ENCODE data around the gene PLCB4. TPM values are rescaled to one million over a fixed set of nuclear protein-coding genes. Genes with fewer than 3 reads are reported as not detected.

The PLCB4 gene
- total and polyA plus RNA-seq, 7 donors: 9.7 to 21.0 (median 12.4) TPM

DNA sequence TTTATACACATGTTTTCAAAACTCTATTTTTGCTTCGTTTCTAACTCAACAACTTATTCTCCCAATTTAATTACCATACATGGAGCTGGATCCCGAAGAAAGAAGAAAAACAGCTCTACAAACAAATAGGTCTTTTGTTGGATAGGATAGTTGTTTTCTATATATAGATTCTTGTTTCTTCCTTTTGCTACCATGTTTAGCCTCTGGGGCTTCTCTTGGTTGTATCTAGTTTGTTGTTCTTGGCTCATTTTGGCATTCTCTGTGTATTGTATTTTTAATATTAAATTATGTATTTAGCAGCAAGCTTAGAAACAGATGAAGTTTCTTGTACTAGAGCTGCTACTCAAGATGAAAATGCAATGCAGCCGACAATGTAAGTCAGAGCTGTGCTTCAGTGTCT lies 60.9 kb downstream of the PLCB4 start:
- no peaks in the 10 kb centered on the region for H3K36me3 ChIP-seq
- DNase-seq: no peak
- TF ChIP-seq POLR2A (IDR thresholded peaks at IDR 0.05): no peak
- TF ChIP-seq POLR2AphosphoS5 (IDR thresholded peaks at IDR 0.05): no peak
- no peak for TF ChIP-seq CTCF (IDR thresholded peaks at IDR 0.05)
- no peak for TF ChIP-seq EP300 (IDR thresholded peaks at IDR 0.05)
- no peak overlapping the region for H3K27ac ChIP-seq
- peaks cover 0 to 12% (median 0%) of the 10 kb centered on the region in 4 donors for H3K4me1 ChIP-seq
- H3K27me3 ChIP-seq: no peaks in the 10 kb centered on the region
- intact Hi-C loops (cut with DNase I): loop anchor here (10.0 kb wide), 1 partner anchor 65 kb away; no protein-coding TSS in a partner anchor
- H3K9me3 ChIP-seq: peaks cover 0 to 11% (median 0%) of the 10 kb centered on the region in 4 donors
- WGBS, 2 donors: 59 to 80% methylated on average over 3 of the region's 3 CpGs
- no peak overlapping the region for H3K4me3 ChIP-seq

- intact Hi-C loops (cut with DNase I): no loop called here
- Histone ChIP-seq H3K27ac (peak overlapping the region in 1 of 4 donors; percentile 34), H3K4me3 (no peak overlapping the region), H3K36me3 (no peaks in the 10 kb centered on the region), H3K4me1 (peaks cover 0 to 12% (median 0%) of the 10 kb centered on the region in 4 donors), H3K9me3 (peaks cover 0 to 11% (median 0%) of the 10 kb centered on the region in 4 donors), H3K27me3 (no peaks in the 10 kb centered on the region)
- DNase-seq: no peak
- WGBS, 2 donors: 0 to 8% methylated on average over 1 of the region's 1 CpG
- TF ChIP-seq POLR2AphosphoS5 (IDR thresholded peaks at IDR 0.05): peak in 1 of 4 donors; percentile 8
- TF ChIP-seq POLR2A (IDR thresholded peaks at IDR 0.05): no peak
- no peak for TF ChIP-seq EP300 (IDR thresholded peaks at IDR 0.05)
- no peak for TF ChIP-seq CTCF (IDR thresholded peaks at IDR 0.05)
Observed at GRCh38 chr20:9130521-9130920, 61.6 kb downstream of the PLCB4 start.

- no peak for TF ChIP-seq EP300 (IDR thresholded peaks at IDR 0.05)
- no peak for TF ChIP-seq POLR2AphosphoS5 (IDR thresholded peaks at IDR 0.05)
- TF ChIP-seq CTCF (IDR thresholded peaks at IDR 0.05): no peak
- TF ChIP-seq POLR2A (IDR thresholded peaks at IDR 0.05): no peak
- intact Hi-C loops (cut with DNase I): no loop called here
- 96 to 97% methylated on average over 3 of the region's 3 CpGs for WGBS, 2 donors
Observed at GRCh38 chr20:9131841-9132240, 63.0 kb downstream of the PLCB4 start.

GRCh38 chr20:9134346-9134745 lies 65.5 kb downstream of the PLCB4 start:
- peaks cover 0 to 6% (median 0%) of the 10 kb centered on the region in 4 donors for H3K4me1 ChIP-seq
- H3K36me3 ChIP-seq: no peaks in the 10 kb centered on the region
- peaks cover 0 to 11% (median 2%) of the 10 kb centered on the region in 4 donors for H3K9me3 ChIP-seq
- 67 to 88% methylated on average over 2 of the region's 2 CpGs for WGBS, 2 donors
- intact Hi-C loops (cut with DNase I): no loop called here
- no peak for DNase-seq
- TF ChIP-seq POLR2A (IDR thresholded peaks at IDR 0.05) (no peak), CTCF (IDR thresholded peaks at IDR 0.05) (no peak), POLR2AphosphoS5 (IDR thresholded peaks at IDR 0.05) (no peak), EP300 (IDR thresholded peaks at IDR 0.05) (no peak)
- H3K4me3 ChIP-seq: no peak overlapping the region
- no peaks in the 10 kb centered on the region for H3K27me3 ChIP-seq
- H3K27ac ChIP-seq: no peak overlapping the region

More at GRCh38 chr20:9131841-9132240, 63.0 kb downstream of the PLCB4 start:
- Histone ChIP-seq H3K4me3 (no peak overlapping the region), H3K36me3 (no peaks in the 10 kb centered on the region), H3K27ac (no peak overlapping the region), H3K9me3 (peaks cover 0 to 11% (median 0%) of the 10 kb centered on the region in 4 donors), H3K27me3 (no peaks in the 10 kb centered on the region), H3K4me1 (peaks cover 0 to 6% (median 0%) of the 10 kb centered on the region in 4 donors)
- no peak for DNase-seq

DNA sequence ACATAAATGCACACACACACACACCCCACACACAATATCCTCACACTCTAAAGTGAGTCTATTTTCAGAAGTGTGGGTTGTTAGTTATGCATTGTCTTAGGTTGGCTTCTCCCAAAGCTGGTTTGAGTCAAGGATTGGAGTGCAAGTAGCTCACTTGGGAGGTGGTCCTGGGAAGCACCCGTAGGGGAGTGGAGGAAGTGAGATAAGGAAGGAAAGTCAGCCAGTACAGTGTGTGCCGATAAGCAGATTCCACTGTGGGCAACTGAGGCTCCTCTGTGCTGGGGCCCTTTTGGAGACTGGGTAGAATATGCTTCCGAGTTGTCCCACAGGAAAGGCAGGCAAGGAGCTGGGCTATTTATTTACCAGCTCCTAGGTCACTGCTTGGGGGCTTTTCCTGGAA lies 67.2 kb downstream of the PLCB4 start:
- TF ChIP-seq POLR2AphosphoS5 (IDR thresholded peaks at IDR 0.05) (no peak), CTCF (IDR thresholded peaks at IDR 0.05) (no peak)
- no peaks in the 10 kb centered on the region for H3K36me3 ChIP-seq
- H3K27ac ChIP-seq: no peak overlapping the region
- H3K4me3 ChIP-seq: no peak overlapping the region
- peaks cover 0 to 11% (median 2%) of the 10 kb centered on the region in 4 donors for H3K9me3 ChIP-seq
- no peak for DNase-seq
- intact Hi-C loops (cut with DNase I): no loop called here
- 55 to 63% methylated on average over 3 of the region's 3 CpGs for WGBS, 2 donors
- H3K27me3 ChIP-seq: no peaks in the 10 kb centered on the region
- no peaks in the 10 kb centered on the region for H3K4me1 ChIP-seq
